AG09309 (cell line): ENCODE measurements around the gene SMAP2.
A peak's percentile ranks its signal among the peaks of the same experiment; 100 is the strongest.

ENCODE experiments used
- DNase-seq: peaks from one replicate; pipeline ENCODE4 v3.0.0-alpha.2; 2010; ENCODE audit warnings: low read depth
- H3K4me3 ChIP-seq: 2 replicates; pipeline ENCODE4 v1.5.1; 2011; ENCODE audit warnings: mild to moderate bottlenecking, low read depth, low read length, moderate library complexity; ENCODE audit not compliant: control insufficient read depth
- CTCF ChIP-seq: IDR thresholded peaks from 2 replicates; pipeline ENCODE4 v1.5.1; 2011; ENCODE audit warnings: mild to moderate bottlenecking, low read depth, low read length, inconsistent platforms; ENCODE audit not compliant: insufficient read depth, control insufficient read depth; ENCODE audit errors: missing control alignments

SMAP2 gene

GRCh38 chr1:40438391-40439015 lies 65.0 kb downstream of the SMAP2 start:
- H3K4me3 ChIP-seq: no peak overlapping the region
- TF ChIP-seq CTCF: peak; percentile 67
- DNase-seq: no peak

GRCh38 chr1:40439247-40439646 lies 65.7 kb downstream of the SMAP2 start:
- no peak overlapping the region for H3K4me3 ChIP-seq
- DNase-seq: no peak
- TF ChIP-seq CTCF: no peak

- peak within 1 kb of the TSS; percentile 84 for H3K4me3 ChIP-seq
- no peak for TF ChIP-seq CTCF
- DNase-seq: peak; percentile 54
Observed at GRCh38 chr1:40449684-40450494, 76.4 kb downstream of the SMAP2 start, which contains the start of gene ZFP69B. Gene ZFP69B (plus strand): TSS chr1:40450476. CDS start chr1:40450962, 486 bp downstream.

GRCh38 chr1:40450495-40451237 lies 77.1 kb downstream of the SMAP2 start:
- peak overlapping the region; percentile 84 for H3K4me3 ChIP-seq
- TF ChIP-seq CTCF: no peak
- no peak for DNase-seq

- H3K4me3 ChIP-seq: peak overlapping the region; percentile 84
- DNase-seq: no peak
- no peak for TF ChIP-seq CTCF
Observed at GRCh38 chr1:40451238-40451585, 77.7 kb downstream of the SMAP2 start.

- no peak for DNase-seq
- H3K4me3 ChIP-seq: no peak overlapping the region
- TF ChIP-seq CTCF: no peak
Observed at GRCh38 chr1:40454873-40455272, 81.3 kb downstream of the SMAP2 start.
